ENCODE data around the gene TBXAS1. TPM values are rescaled to one million over a fixed set of nuclear protein-coding genes. Genes with fewer than 3 reads are reported as not detected.

The TBXAS1 gene
- total RNA-seq, 4 donors from 2014 or later: 6.2 to 23.0 (median 11.8) TPM

- 63 to 93% methylated on average over 4 of the region's 10 CpGs for WGBS, 2 donors (ENCODE audit: low coverage in 1 of 2)
- no peak for TF ChIP-seq EP300 (IDR thresholded peaks at IDR 0.05)
- TF ChIP-seq CTCF (IDR thresholded peaks at IDR 0.05): no peak
- TF ChIP-seq POLR2A (IDR thresholded peaks at IDR 0.05): no peak
- TF ChIP-seq POLR2AphosphoS5 (IDR thresholded peaks at IDR 0.05): peak; percentile 13
- Histone ChIP-seq H3K9me3 (no peaks in the 10 kb centered on the region), H3K4me1 (peaks cover 0 to 35% (median 0%) of the 10 kb centered on the region in 3 donors), H3K27ac (peak overlapping the region in 2 of 4 donors; percentile 47 to 53), H3K36me3 (no peaks in the 10 kb centered on the region), H3K4me3 (no peak overlapping the region), H3K27me3 (no peaks in the 10 kb centered on the region)
- ATAC-seq: peak; percentile 86
Measured at GRCh38 chr7:139915864-139916716, 87.0 kb downstream of the TBXAS1 start.

GRCh38 chr7:139916717-139917395, 87.8 kb downstream of the TBXAS1 start:
- TF ChIP-seq CTCF (IDR thresholded peaks at IDR 0.05): no peak
- no peak for TF ChIP-seq POLR2A (IDR thresholded peaks at IDR 0.05)
- TF ChIP-seq EP300 (IDR thresholded peaks at IDR 0.05): no peak
- no peak for TF ChIP-seq POLR2AphosphoS5 (IDR thresholded peaks at IDR 0.05)
- Histone ChIP-seq H3K27me3 (no peaks in the 10 kb centered on the region), H3K36me3 (no peaks in the 10 kb centered on the region), H3K4me3 (no peak overlapping the region), H3K9me3 (no peaks in the 10 kb centered on the region), H3K4me1 (peaks cover 0 to 35% (median 0%) of the 10 kb centered on the region in 3 donors), H3K27ac (peak overlapping the region in 1 of 4 donors; percentile 47)
- WGBS, 2 donors (ENCODE audit: low coverage in 1 of 2): 66 to 97% methylated on average over 5 to 9 of the region's 10 CpGs
- ATAC-seq: no peak

- Histone ChIP-seq H3K4me1 (peaks cover 0 to 35% (median 0%) of the 10 kb centered on the region in 3 donors), H3K27me3 (no peaks in the 10 kb centered on the region), H3K9me3 (no peaks in the 10 kb centered on the region), H3K27ac (peak overlapping the region in 1 of 4 donors; percentile 30), H3K36me3 (no peaks in the 10 kb centered on the region), H3K4me3 (no peak overlapping the region)
- no peak for ATAC-seq
- WGBS, 2 donors (ENCODE audit: low coverage in 1 of 2): 86 to 91% methylated on average over 2 of the region's 2 CpGs
- no peak for TF ChIP-seq EP300 (IDR thresholded peaks at IDR 0.05)
- TF ChIP-seq POLR2AphosphoS5 (IDR thresholded peaks at IDR 0.05): no peak
- TF ChIP-seq POLR2A (IDR thresholded peaks at IDR 0.05): no peak
- no peak for TF ChIP-seq CTCF (IDR thresholded peaks at IDR 0.05)
Measured at GRCh38 chr7:139917851-139918250, 88.8 kb downstream of the TBXAS1 start.

- Histone ChIP-seq H3K4me1 (peaks cover 0 to 35% (median 0%) of the 10 kb centered on the region in 3 donors), H3K4me3 (no peak overlapping the region), H3K27me3 (no peaks in the 10 kb centered on the region), H3K36me3 (no peaks in the 10 kb centered on the region), H3K9me3 (no peaks in the 10 kb centered on the region), H3K27ac (peak overlapping the region in 1 of 4 donors; percentile 30)
- TF ChIP-seq POLR2AphosphoS5 (IDR thresholded peaks at IDR 0.05): no peak
- TF ChIP-seq CTCF (IDR thresholded peaks at IDR 0.05): no peak
- no peak for TF ChIP-seq EP300 (IDR thresholded peaks at IDR 0.05)
- TF ChIP-seq POLR2A (IDR thresholded peaks at IDR 0.05): no peak
- WGBS, 2 donors (ENCODE audit: low coverage in 1 of 2): 31% methylated on average over 4 of the region's 6 CpGs; no CpG with 5 or more reads in 1 of the 2 donors
- ATAC-seq: no peak
Measured at GRCh38 chr7:139918480-139918879, 89.4 kb downstream of the TBXAS1 start.
